ENCODE measurements around the gene PRKG1.
"Not testable (repeated sequence)": the region's sequence is repeated elsewhere in the genome, so short reads cannot be mapped to it uniquely, and the experiment has no call there.

Gene PRKG1

GRCh38 chr10:51178634-51179033 lies 104.3 kb downstream of the PRKG1 start:
- DNase-seq: no peak

- no peak for DNase-seq
Measured at GRCh38 chr10:51180141-51180540, 105.9 kb downstream of the PRKG1 start.

- DNase-seq: no peak
Measured at GRCh38 chr10:51183783-51184182, 109.5 kb downstream of the PRKG1 start.

- no peak for DNase-seq
Measured at GRCh38 chr10:51186361-51186760, 112.1 kb downstream of the PRKG1 start.

GRCh38 chr10:51188008-51188407 lies 113.7 kb downstream of the PRKG1 start:
- DNase-seq: no peak

- no peak for DNase-seq
Measured at GRCh38 chr10:51188866-51189265, 114.6 kb downstream of the PRKG1 start.

GRCh38 chr10:51196508-51197175 lies 122.4 kb downstream of the PRKG1 start:
- DNase-seq: no peak

GRCh38 chr10:51198170-51198569 lies 123.9 kb downstream of the PRKG1 start:
- DNase-seq: no peak

- DNase-seq: no peak
Measured at GRCh38 chr10:51201947-51202346, 127.7 kb downstream of the PRKG1 start.

GRCh38 chr10:51203359-51203758 lies 129.1 kb downstream of the PRKG1 start:
- DNase-seq: no peak

- no peak for DNase-seq
Measured at GRCh38 chr10:51204066-51204465, 129.8 kb downstream of the PRKG1 start.

GRCh38 chr10:51204701-51205100 lies 130.4 kb downstream of the PRKG1 start:
- no peak for DNase-seq

GRCh38 chr10:51206500-51206899 lies 132.2 kb downstream of the PRKG1 start:
- DNase-seq: no peak

- DNase-seq: not testable (repeated sequence)
Measured at GRCh38 chr10:51212937-51213336, 138.7 kb downstream of the PRKG1 start.

GRCh38 chr10:51214207-51215196 lies 140.2 kb downstream of the PRKG1 start:
- no peak for DNase-seq

GRCh38 chr10:51215951-51216834 lies 141.9 kb downstream of the PRKG1 start:
- DNase-seq: no peak

GRCh38 chr10:51217505-51217904 lies 143.2 kb downstream of the PRKG1 start:
- no peak for DNase-seq

GRCh38 chr10:51224671-51225161 lies 150.4 kb downstream of the PRKG1 start:
- DNase-seq: no peak

GRCh38 chr10:51227897-51228713 lies 153.8 kb downstream of the PRKG1 start:
- DNase-seq: no peak

GRCh38 chr10:51228714-51229100 lies 154.4 kb downstream of the PRKG1 start:
- DNase-seq: no peak

- no peak for DNase-seq
Measured at GRCh38 chr10:51230887-51231585, 156.7 kb downstream of the PRKG1 start.

Data from NCI-H1436 treated with DMSO at 0.1 percent for 48 hours (cell line).